Dermis microvascular lymphatic vessel endothelial cell (primary cell): Measurements from ENCODE around the gene SULT2B1. TPM values are rescaled to one million over a fixed set of nuclear protein-coding genes. Genes with fewer than 3 reads are reported as not detected.
"Not testable (repeated sequence)": the region's sequence is repeated elsewhere in the genome, so short reads cannot be mapped to it uniquely, and the experiment has no call there.

Experiments
- DNase-seq, 2 donors: peaks; one replicate each; pipeline versions ENCODE4 v3.0.0 to v3.0.0-alpha.2; 2010; ENCODE audit warnings: low read depth in 2 of 2
- total RNA-seq: library from RNA; depleted of rRNA; stranded (reverse); fragments of >200 nt; gene quantifications from 2 replicates; pipeline ENCODE4 v1.2.1, GENCODE V29; 2014

Gene SULT2B1
- total RNA-seq, 1 donor from 2014 or later = 0.13 TPM

DNA sequence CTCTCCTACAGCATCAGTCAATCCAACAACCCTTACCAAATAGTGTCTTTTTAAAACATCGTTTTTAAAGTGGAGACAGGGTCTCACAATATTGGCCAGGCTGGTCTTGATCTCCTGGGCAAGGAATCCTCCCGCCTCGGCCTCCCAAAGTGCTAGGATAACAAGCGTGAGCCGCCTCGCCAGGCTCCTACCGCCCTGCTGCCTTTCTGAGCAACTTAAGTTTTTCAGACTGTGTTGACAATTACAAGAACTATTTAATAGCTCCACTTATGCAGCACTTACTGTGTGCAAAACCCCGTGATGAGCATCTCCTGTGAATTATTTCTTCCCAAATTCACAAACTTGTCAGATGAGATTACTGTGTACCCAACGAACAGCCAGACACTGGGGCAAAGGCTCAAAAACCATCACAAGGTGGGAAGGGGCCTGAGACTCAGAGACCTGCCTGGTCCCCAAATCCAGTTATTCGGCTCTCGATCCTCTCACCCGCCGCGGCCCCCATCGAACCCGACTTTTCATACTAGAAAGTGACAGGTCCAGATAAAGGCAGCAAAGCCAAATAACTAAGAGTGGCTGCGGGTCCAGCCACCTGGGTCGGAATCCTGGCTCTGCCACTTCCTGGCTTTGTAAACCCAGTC lies 66.4 kb downstream of the SULT2B1 start:
- DNase-seq = no peak

GRCh38 chr19:48618916-48619691 lies 67.1 kb downstream of the SULT2B1 start, which contains the start of the genes RPL18 and SPHK2:
Gene RPL18 (minus strand): TSS chr19:48619178. CDS start chr19:48619143, 35 bp downstream.
Gene SPHK2 (plus strand): TSS chr19:48619506. CDS start chr19:48620515, 1,009 bp downstream.
- peak; percentile 100 for DNase-seq

GRCh38 chr19:48619692-48620585 lies 68.0 kb downstream of the SULT2B1 start:
- no peak for DNase-seq

- no peak for DNase-seq
Measured at GRCh38 chr19:48623556-48624066, 71.6 kb downstream of the SULT2B1 start.

DNA sequence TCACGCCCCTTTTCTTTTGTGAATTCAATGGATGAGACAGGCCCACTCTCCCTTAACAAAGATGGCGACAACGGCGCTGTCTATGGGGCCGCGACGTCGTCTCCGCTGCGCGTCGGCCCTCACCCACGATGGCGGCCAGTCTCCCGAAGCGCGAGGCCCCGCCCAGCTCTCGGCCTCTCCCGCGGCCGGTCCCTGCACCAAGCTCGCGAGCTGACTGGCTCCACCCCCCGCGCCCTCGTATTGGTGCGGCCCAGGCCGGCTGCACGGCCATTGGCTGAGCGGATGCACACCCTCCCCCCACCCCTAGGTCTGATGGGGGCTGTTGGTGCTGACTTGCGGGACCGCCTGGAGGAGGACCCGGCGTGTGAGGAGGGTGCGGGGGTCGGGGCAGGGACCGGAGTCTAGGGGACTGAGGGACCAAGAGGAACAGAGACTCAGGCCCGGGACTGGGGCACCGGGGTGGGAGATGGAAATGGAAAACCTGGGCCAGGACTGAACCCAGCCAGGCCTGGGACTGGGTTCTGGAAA lies 72.2 kb downstream of the SULT2B1 start:
- peak; percentile 93 to 99 for DNase-seq

DNA sequence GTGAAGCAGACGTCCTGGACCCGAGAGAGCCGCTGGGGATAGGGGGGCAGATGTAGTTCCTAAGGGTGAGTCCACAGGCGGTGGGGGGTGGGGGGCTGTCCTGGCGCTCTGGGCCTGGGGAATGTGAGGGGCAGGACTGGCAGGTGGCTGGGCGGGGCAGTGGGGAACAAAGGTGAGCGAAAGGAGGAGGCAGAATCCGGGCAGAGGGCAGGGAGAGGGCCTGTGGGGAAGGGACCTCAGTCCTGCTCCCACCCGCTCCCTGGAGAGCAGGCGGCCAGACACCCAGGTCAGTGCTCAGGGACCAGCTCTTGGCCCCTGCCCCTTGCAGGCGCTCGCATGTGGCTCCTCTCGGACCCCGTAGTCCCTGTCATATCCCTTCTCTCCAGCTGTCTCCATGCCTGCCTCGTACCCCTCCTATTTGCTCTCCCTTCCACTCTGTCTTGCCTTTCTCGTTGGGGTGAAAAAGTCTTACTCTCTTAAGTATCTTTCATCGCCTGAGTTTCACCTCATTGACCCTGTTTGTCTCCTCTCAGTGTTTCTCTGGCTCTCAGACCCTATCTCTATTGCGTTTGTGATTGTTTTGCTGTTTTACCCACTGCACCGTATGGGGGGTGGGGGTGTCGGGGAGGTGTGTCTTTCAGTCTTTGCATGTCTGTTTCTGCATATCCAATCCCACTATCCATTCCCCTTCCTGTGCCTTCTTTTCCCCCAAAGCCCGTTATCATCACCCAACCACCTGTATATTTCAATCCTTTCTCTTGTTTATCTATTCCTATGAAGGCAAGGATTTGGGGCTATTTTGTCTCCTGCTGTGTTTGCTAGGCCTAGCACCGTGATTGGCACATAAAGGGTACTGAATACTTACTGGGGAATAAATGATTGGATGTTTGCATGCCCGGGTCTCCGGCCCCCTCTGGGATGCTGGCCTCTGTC lies 73.1 kb downstream of the SULT2B1 start:
- DNase-seq = no peak

- no peak for DNase-seq
Measured at GRCh38 chr19:48625891-48626327, 73.9 kb downstream of the SULT2B1 start.

DNA sequence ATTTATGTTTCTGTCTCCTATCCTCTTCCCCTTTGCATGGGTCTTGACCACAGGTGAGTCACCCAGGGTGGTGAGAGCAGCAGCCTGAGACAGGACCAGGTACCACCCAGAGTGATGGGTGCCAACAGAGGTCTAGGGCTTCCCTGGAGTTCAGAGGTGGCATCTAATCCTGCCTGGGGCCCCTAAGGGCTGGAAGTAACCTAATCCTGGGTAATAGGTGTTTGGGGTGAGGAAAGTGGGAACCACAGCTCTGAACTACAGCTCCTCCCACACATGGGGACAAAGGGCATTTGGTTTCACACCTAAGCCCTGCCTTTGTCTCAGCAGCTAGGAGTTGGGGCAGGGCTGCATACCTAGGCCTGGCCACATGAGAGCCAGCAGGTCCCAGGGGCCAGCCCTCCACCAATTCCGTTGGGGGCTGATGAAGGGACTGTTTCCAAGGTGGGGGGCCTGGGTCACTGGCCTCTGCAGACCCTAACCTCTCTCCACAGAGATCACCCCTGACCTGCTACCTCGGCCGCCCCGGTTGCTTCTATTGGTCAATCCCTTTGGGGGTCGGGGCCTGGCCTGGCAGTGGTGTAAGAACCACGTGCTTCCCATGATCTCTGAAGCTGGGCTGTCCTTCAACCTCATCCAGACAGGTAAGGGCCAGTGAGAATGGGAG lies 75.4 kb downstream of the SULT2B1 start:
- no peak for DNase-seq

GRCh38 chr19:48627865-48628314 lies 75.9 kb downstream of the SULT2B1 start:
- DNase-seq = no peak

DNA sequence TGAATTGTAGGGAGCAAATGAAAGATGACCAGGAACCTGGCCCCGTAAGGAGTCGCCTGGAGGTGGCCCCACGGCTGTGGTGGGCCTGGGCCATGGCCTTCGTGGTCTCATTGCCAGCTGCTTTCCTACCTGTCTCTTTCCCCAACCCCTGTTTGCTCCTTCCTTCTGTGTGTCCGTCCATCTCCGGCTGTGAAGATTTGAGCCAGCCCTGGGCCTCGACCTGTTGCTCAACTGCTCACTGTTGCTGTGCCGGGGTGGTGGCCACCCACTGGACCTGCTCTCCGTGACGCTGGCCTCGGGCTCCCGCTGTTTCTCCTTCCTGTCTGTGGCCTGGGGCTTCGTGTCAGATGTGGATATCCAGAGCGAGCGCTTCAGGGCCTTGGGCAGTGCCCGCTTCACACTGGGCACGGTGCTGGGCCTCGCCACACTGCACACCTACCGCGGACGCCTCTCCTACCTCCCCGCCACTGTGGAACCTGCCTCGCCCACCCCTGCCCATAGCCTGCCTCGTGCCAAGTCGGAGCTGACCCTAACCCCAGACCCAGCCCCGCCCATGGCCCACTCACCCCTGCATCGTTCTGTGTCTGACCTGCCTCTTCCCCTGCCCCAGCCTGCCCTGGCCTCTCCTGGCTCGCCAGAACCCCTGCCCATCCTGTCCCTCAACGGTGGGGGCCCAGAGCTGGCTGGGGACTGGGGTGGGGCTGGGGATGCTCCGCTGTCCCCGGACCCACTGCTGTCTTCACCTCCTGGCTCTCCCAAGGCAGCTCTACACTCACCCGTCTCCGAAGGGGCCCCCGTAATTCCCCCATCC lies 76.7 kb downstream of the SULT2B1 start:
- no peak for DNase-seq

- DNase-seq = no peak
Measured at GRCh38 chr19:48629297-48629598, 77.3 kb downstream of the SULT2B1 start.

DNA sequence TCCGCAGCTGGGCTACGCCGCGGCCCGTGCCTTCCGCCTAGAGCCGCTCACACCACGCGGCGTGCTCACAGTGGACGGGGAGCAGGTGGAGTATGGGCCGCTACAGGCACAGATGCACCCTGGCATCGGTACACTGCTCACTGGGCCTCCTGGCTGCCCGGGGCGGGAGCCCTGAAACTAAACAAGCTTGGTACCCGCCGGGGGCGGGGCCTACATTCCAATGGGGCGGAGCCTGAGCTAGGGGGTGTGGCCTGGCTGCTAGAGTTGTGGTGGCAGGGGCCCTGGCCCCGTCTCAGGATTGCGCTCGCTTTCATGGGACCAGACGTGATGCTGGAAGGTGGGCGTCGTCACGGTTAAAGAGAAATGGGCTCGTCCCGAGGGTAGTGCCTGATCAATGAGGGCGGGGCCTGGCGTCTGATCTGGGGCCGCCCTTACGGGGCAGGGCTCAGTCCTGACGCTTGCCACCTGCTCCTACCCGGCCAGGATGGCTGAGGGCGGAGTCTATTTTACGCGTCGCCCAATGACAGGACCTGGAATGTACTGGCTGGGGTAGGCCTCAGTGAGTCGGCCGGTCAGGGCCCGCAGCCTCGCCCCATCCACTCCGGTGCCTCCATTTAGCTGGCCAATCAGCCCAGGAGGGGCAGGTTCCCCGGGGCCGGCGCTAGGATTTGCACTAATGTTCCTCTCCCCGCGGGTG lies 77.8 kb downstream of the SULT2B1 start:
- DNase-seq = peak; percentile 74 to 86

DNA sequence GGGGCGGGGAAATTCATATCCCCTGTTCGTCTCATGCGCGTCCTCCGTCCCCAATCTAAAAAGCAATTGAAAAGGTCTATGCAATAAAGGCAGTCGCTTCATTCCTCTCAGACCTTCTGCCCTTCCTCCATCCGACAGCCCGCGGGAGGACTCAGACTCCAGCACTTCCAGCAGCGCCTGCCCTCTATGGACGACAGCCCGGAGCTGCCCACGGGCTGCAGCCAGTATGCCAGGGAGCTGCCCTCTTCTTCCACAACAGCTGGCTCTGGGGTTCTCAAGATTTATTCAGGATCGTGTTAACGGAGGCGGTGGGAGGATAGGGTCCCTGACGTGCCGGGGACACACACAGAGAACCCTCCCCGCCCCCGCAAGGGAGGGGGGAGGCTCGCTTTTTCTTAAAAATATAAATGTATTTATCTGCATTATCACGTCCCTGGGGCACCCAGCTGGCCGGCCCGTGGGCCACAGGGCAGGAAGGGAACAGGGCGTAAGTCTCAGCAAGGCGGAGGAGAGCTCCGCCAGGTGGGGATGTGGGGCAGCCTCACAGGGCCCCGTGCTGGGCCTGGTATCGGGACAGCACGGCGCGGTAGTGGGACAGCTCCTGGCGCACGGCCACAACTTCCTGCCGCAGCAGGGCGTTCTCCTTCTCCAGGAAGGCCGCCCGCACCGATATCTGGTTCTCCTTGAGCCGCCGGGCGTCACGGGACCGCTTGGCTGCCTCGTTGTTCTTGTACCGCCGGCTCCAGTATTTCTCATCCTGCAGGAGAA lies 78.5 kb downstream of the SULT2B1 start:
- peak in 1 of 2 donors; percentile 77 for DNase-seq

GRCh38 chr19:48631225-48631624 lies 79.3 kb downstream of the SULT2B1 start:
- no peak for DNase-seq

DNA sequence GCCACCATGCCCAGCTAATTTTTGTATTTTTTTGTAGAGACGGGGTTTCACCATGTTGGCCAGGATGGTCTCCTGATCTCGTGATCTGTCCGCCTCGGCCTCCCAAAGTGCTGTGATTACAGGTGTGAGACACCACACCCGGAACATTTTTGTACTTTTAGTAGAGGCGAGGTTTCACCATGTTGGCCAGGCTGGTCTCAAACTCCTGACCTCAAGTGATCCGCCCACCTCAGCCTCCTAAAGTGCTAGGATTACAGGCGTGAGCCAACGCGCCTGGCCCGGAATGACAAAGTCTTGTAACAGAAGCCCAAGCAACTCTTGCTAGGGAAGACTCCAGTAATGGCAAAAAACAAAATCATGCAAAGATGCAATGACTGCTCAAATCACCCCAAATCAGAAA lies 80.3 kb downstream of the SULT2B1 start:
- DNase-seq = not testable (repeated sequence)

GRCh38 chr19:48632692-48633147 lies 80.7 kb downstream of the SULT2B1 start:
- no peak for DNase-seq
